ENCODE measurements around the gene C11orf98. TPM values are rescaled to one million over a fixed set of nuclear protein-coding genes. Genes with fewer than 3 reads are reported as not detected.
A peak's percentile ranks its signal among the peaks of the same experiment; 100 is the strongest.

The C11orf98 gene
- total RNA-seq, 2 donors from 2014 or later = 27.8 to 68.0 TPM

DNA sequence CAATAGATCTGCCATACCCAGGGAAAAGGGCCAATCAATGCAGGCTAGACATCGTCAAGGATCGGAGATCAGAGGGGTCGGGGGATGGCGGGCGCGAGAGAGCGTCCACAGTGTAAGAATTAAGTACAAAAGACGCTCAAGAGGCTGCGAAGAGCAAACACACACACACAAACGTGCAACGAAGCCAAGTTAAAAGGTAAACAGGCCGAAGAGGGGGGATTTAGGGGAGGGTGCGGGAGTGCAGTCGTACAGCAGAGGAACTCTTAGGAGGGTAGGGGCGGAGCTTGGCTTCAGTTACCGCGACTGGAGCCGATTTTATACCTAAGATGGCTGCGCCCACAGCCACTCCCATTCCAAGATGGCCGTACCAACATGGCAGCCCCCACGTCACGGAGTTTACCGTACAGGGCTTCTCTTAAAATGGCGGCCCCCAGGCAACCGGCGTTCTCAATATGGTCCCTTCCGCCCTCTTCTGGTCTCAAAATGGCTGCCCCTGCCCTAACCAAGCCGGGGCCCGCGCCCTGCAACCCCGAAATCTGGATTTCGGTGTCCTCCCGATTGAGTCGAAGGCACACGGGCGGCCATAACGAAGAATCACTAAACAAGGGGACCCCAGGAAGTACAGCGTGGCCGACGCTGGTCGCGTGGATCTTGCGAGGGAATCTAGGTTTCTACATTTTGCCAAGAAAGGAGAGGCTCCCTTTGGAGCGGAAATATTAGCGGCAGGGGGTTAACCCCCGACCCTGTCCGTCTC, 44.4 kb upstream of the C11orf98 start:
- peak; percentile 97 for DNase-seq (ENCODE audit: low spot score)
- Histone ChIP-seq H3K27ac (peak overlapping the region; percentile 94 to 96), H3K27me3 (replicated peaks; ENCODE audit: insufficient read depth) (no peaks in the 10 kb centered on the region), H3K9me3 (no peaks in the 10 kb centered on the region), H3K4me3 (peak overlapping the region; percentile 35 to 50), H3K36me3 (peaks cover 0 to 8% of the 10 kb centered on the region in 2 donors), H3K4me1 (replicated peaks) (peaks cover 14% of the 10 kb centered on the region)
- TF ChIP-seq CTCF (IDR thresholded peaks at IDR 0.05) (peak in 3 of 4 experiments; percentile 21 to 30 (median 23)), POLR2A (IDR thresholded peaks at IDR 0.05) (peak; percentile 73), POLR2AphosphoS5 (IDR thresholded peaks at IDR 0.05) (peak; percentile 97)
- 2% methylated on average over 47 of the region's 47 CpGs for WGBS
- intact Hi-C loops (cut with DNase I) = loop anchor here (5.0 kb wide), 1 partner anchor 107 kb away; the partner anchor contains the start of gene MTA2

DNA sequence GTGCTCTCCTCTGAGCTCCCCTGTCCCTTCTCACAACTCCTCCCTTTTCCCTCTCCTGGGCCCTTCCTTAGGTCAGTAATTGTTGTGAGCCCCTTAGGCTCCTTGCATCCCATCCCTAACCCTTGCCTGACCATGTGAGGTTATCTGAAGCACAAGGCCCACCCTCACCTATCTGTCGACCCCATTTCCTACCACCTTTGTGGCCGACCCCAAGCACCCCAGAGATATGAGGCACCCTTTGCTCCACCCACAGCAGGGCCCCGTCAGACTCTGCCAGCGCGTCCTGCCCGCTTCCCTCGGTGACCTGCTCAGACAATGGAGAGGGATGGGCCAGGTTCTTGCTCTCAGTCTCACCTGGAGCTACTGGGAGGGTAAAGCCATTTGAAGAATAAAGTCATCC, 43.8 kb upstream of the C11orf98 start:
- H3K36me3 ChIP-seq = peaks cover 0 to 2% of the 10 kb centered on the region in 2 donors
- WGBS = 3% methylated on average over 7 of the region's 7 CpGs
- peak overlapping the region; percentile 94 to 96 for H3K27ac ChIP-seq
- intact Hi-C loops (cut with DNase I) = loop anchor here (5.0 kb wide), 1 partner anchor 106 kb away; the partner anchor contains the start of gene MTA2
- H3K4me3 ChIP-seq = peak overlapping the region; percentile 35 to 50
- DNase-seq (ENCODE audit: low spot score) = peak; percentile 19
- TF ChIP-seq POLR2A (IDR thresholded peaks at IDR 0.05) (no peak), POLR2AphosphoS5 (IDR thresholded peaks at IDR 0.05) (no peak), CTCF (IDR thresholded peaks at IDR 0.05) (no peak)
- H3K9me3 ChIP-seq = no peaks in the 10 kb centered on the region
- H3K4me1 ChIP-seq (replicated peaks) = peaks cover 14% of the 10 kb centered on the region
- H3K27me3 ChIP-seq (replicated peaks; ENCODE audit: insufficient read depth) = no peaks in the 10 kb centered on the region

- H3K27me3 ChIP-seq (replicated peaks; ENCODE audit: insufficient read depth) = no peaks in the 10 kb centered on the region
- WGBS = 47% methylated on average over 5 of the region's 5 CpGs
- H3K4me3 ChIP-seq = peak overlapping the region; percentile 35 to 50
Measured at GRCh38 chr11:62708392-62708791, 43.4 kb upstream of the C11orf98 start.

GRCh38 chr11:62707277-62707861, 42.4 kb upstream of the C11orf98 start, which contains the start of the genes BSCL2 and GNG3:
Gene BSCL2 (minus strand): TSS chr11:62707424. CDS start chr11:62707195, 229 bp downstream.
Gene GNG3 (plus strand): TSS chr11:62707676. CDS start chr11:62708296, 620 bp downstream.
- no peaks in the 10 kb centered on the region for H3K36me3 ChIP-seq
- intact Hi-C loops (cut with DNase I) = loop anchor here (5.0 kb wide), 1 partner anchor 105 kb away; the partner anchor contains the start of gene MTA2
- TF ChIP-seq CTCF (IDR thresholded peaks at IDR 0.05) = no peak
- no peak for TF ChIP-seq POLR2AphosphoS5 (IDR thresholded peaks at IDR 0.05)
- TF ChIP-seq POLR2A (IDR thresholded peaks at IDR 0.05) = no peak
- no peaks in the 10 kb centered on the region for H3K9me3 ChIP-seq
- H3K4me1 ChIP-seq (replicated peaks) = peaks cover 14% of the 10 kb centered on the region
- WGBS = 89% methylated on average over 9 of the region's 10 CpGs
- DNase-seq (ENCODE audit: low spot score) = no peak
- H3K27me3 ChIP-seq (replicated peaks; ENCODE audit: insufficient read depth) = no peaks in the 10 kb centered on the region
- peak within 1 kb of the TSS; percentile 65 to 68 for H3K4me3 ChIP-seq
- H3K27ac ChIP-seq = peak within 1 kb of the TSS; percentile 94 to 96

More at GRCh38 chr11:62708392-62708791, 43.4 kb upstream of the C11orf98 start:
- no peak for DNase-seq (ENCODE audit: low spot score)
- peaks cover 14% of the 10 kb centered on the region for H3K4me1 ChIP-seq (replicated peaks)
- TF ChIP-seq POLR2AphosphoS5 (IDR thresholded peaks at IDR 0.05) (no peak), POLR2A (IDR thresholded peaks at IDR 0.05) (no peak), CTCF (IDR thresholded peaks at IDR 0.05) (no peak)
- no peaks in the 10 kb centered on the region for H3K9me3 ChIP-seq
- H3K27ac ChIP-seq = peak overlapping the region; percentile 94 to 96
- H3K36me3 ChIP-seq = no peaks in the 10 kb centered on the region
- intact Hi-C loops (cut with DNase I) = loop anchor here (5.0 kb wide), 1 partner anchor 106 kb away; the partner anchor contains the start of gene MTA2
